Measurements from ENCODE around the gene DOCK4.
"Not testable (repeated sequence)": the region's sequence is repeated elsewhere in the genome, so short reads cannot be mapped to it uniquely, and the experiment has no call there.

The DOCK4 gene

DNA sequence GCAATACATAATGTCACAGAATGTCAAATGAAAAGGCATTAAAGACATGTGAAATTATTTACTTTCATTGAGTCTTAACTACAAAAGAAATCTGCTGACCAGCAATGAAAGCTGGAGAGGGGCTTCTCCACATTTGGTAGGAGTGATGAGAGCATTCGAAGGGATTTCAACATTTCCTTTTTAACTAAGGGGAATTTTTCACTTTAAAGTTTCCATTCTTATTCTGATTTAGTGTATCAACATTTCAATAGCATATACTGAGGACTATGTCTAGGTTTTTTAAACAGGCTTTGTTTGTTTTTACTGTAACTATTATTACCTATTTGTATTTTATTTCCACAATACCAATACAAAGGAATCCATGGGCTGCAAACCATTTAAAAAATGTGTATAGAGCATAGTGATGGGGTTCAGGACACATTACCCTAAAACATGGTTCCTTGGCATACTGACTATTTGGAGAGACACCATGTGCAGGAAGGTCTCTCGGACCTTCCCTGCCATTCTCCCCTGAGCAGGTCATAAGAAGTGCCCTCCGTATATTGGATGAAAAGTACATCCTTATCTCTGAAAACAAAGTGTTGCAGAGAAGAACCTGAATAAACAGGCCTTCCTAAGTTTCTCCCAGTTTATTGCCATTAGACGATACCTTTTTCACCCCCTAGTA is 278.7 kb downstream of the DOCK4 start:
- no peak overlapping the region for H3K4me3 ChIP-seq (ENCODE audit: low read depth in 1 of 2, low read length in 2 of 2)
- no peaks in the 10 kb centered on the region for H3K27me3 ChIP-seq (ENCODE audit: low read depth, low read length)
- H3K36me3 ChIP-seq (ENCODE audit: control insufficient read depth in 1 of 2, insufficient read depth in 2 of 2, low read length in 2 of 2) = no peaks in the 10 kb centered on the region
- H3K27ac ChIP-seq (ENCODE audit: low read length) = no peak overlapping the region
- H3K9me3 ChIP-seq (ENCODE audit: control insufficient read depth in 1 of 2, low read length in 2 of 2) = no peaks in the 10 kb centered on the region
- H3K4me1 ChIP-seq (ENCODE audit: control insufficient read depth in 1 of 2, insufficient read depth in 2 of 2, low read length in 2 of 2) = no peaks in the 10 kb centered on the region

GRCh38 chr7:111920329-111920728 is 285.9 kb downstream of the DOCK4 start:
- no peaks in the 10 kb centered on the region for H3K4me1 ChIP-seq (ENCODE audit: control insufficient read depth in 1 of 2, insufficient read depth in 2 of 2, low read length in 2 of 2)
- peaks cover 0 to 3% of the 10 kb centered on the region in 2 donors for H3K36me3 ChIP-seq (ENCODE audit: control insufficient read depth in 1 of 2, insufficient read depth in 2 of 2, low read length in 2 of 2)
- no peaks in the 10 kb centered on the region for H3K9me3 ChIP-seq (ENCODE audit: control insufficient read depth in 1 of 2, low read length in 2 of 2)
- no peak overlapping the region for H3K27ac ChIP-seq (ENCODE audit: low read length)
- H3K4me3 ChIP-seq (ENCODE audit: low read depth in 1 of 2, low read length in 2 of 2) = no peak overlapping the region
- no peaks in the 10 kb centered on the region for H3K27me3 ChIP-seq (ENCODE audit: low read depth, low read length)

- Histone ChIP-seq H3K27ac (ENCODE audit: low read length) (no peak overlapping the region), H3K4me1 (ENCODE audit: control insufficient read depth in 1 of 2, insufficient read depth in 2 of 2, low read length in 2 of 2) (no peaks in the 10 kb centered on the region), H3K36me3 (ENCODE audit: control insufficient read depth in 1 of 2, insufficient read depth in 2 of 2, low read length in 2 of 2) (peaks cover 0 to 6% of the 10 kb centered on the region in 2 donors), H3K27me3 (ENCODE audit: low read depth, low read length) (no peaks in the 10 kb centered on the region), H3K9me3 (ENCODE audit: control insufficient read depth in 1 of 2, low read length in 2 of 2) (no peaks in the 10 kb centered on the region), H3K4me3 (ENCODE audit: low read depth in 1 of 2, low read length in 2 of 2) (no peak overlapping the region)
Observed at GRCh38 chr7:111919631-111920179, 286.5 kb downstream of the DOCK4 start.

DNA sequence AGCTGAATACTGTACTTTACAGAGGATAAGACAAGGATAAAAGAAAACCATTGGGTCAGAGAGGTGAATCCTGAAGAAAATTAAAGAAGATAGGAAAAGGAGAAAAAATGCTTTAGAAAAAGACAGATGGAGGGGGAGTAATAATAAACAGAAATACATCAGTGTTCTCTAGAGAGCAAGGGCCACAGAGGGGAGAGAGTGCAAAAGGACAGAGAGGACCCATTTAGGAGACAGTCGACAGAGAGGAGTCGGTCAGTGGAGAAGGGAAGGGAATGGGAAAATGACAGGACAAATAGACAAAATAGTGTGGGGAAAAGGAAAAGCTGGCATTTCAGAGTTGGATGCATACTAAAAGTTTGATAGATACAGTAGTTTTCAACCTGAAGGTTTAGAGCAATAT is 287.0 kb downstream of the DOCK4 start:
- no peak overlapping the region for H3K4me3 ChIP-seq (ENCODE audit: low read depth in 1 of 2, low read length in 2 of 2)
- no peaks in the 10 kb centered on the region for H3K27me3 ChIP-seq (ENCODE audit: low read depth, low read length)
- peaks cover 0 to 6% of the 10 kb centered on the region in 2 donors for H3K36me3 ChIP-seq (ENCODE audit: control insufficient read depth in 1 of 2, insufficient read depth in 2 of 2, low read length in 2 of 2)
- H3K4me1 ChIP-seq (ENCODE audit: control insufficient read depth in 1 of 2, insufficient read depth in 2 of 2, low read length in 2 of 2) = no peaks in the 10 kb centered on the region
- H3K27ac ChIP-seq (ENCODE audit: low read length) = no peak overlapping the region
- no peaks in the 10 kb centered on the region for H3K9me3 ChIP-seq (ENCODE audit: control insufficient read depth in 1 of 2, low read length in 2 of 2)

GRCh38 chr7:111918461-111918860 is 287.7 kb downstream of the DOCK4 start:
- H3K27me3 ChIP-seq (ENCODE audit: low read depth, low read length) = no peaks in the 10 kb centered on the region
- no peak overlapping the region for H3K27ac ChIP-seq (ENCODE audit: low read length)
- H3K4me1 ChIP-seq (ENCODE audit: control insufficient read depth in 1 of 2, insufficient read depth in 2 of 2, low read length in 2 of 2) = no peaks in the 10 kb centered on the region
- peaks cover 4 to 10% of the 10 kb centered on the region in 2 donors for H3K36me3 ChIP-seq (ENCODE audit: control insufficient read depth in 1 of 2, insufficient read depth in 2 of 2, low read length in 2 of 2)
- H3K4me3 ChIP-seq (ENCODE audit: low read depth in 1 of 2, low read length in 2 of 2) = no peak overlapping the region
- H3K9me3 ChIP-seq (ENCODE audit: control insufficient read depth in 1 of 2, low read length in 2 of 2) = no peaks in the 10 kb centered on the region

DNA sequence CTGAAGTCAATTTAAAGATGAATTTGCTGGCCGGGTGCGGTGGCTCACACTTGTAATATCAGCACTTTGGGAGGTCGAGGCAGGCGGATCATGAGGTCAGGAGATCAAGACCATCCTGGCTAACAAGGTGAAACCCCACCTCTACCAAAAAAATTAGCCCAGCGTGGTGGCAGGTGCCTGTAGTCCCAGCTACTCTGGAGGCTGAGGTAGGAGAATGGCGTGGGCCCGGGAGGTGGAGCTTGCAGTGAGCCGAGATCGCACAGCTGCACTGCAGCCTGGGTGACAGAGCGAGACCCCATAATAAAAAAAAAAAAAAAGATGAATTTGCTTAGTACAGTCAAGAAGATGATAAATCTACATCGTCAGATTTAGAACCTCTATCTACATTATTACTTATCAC is 288.8 kb downstream of the DOCK4 start:
- H3K4me1 ChIP-seq (ENCODE audit: control insufficient read depth in 1 of 2, insufficient read depth in 2 of 2, low read length in 2 of 2); H3K27me3 ChIP-seq (ENCODE audit: low read depth, low read length); H3K4me3 ChIP-seq (ENCODE audit: low read depth in 1 of 2, low read length in 2 of 2); H3K9me3 ChIP-seq (ENCODE audit: control insufficient read depth in 1 of 2, low read length in 2 of 2); H3K27ac ChIP-seq (ENCODE audit: low read length): not testable (repeated sequence)
- peaks cover 4 to 10% of the 10 kb centered on the region in 2 donors for H3K36me3 ChIP-seq (ENCODE audit: control insufficient read depth in 1 of 2, insufficient read depth in 2 of 2, low read length in 2 of 2)

- Histone ChIP-seq H3K27me3 (ENCODE audit: low read depth, low read length) (no peaks in the 10 kb centered on the region), H3K27ac (ENCODE audit: low read length) (no peak overlapping the region), H3K36me3 (ENCODE audit: control insufficient read depth in 1 of 2, insufficient read depth in 2 of 2, low read length in 2 of 2) (peaks cover 4 to 10% of the 10 kb centered on the region in 2 donors), H3K9me3 (ENCODE audit: control insufficient read depth in 1 of 2, low read length in 2 of 2) (no peaks in the 10 kb centered on the region), H3K4me1 (ENCODE audit: control insufficient read depth in 1 of 2, insufficient read depth in 2 of 2, low read length in 2 of 2) (no peaks in the 10 kb centered on the region), H3K4me3 (ENCODE audit: low read depth in 1 of 2, low read length in 2 of 2) (no peak overlapping the region)
Observed at GRCh38 chr7:111914291-111914690, 291.9 kb downstream of the DOCK4 start.

GRCh38 chr7:111911166-111911961 is 294.8 kb downstream of the DOCK4 start:
- Histone ChIP-seq H3K36me3 (ENCODE audit: control insufficient read depth in 1 of 2, insufficient read depth in 2 of 2, low read length in 2 of 2) (peaks cover 4 to 10% of the 10 kb centered on the region in 2 donors), H3K27ac (ENCODE audit: low read length) (no peak overlapping the region), H3K4me3 (ENCODE audit: low read depth in 1 of 2, low read length in 2 of 2) (no peak overlapping the region), H3K9me3 (ENCODE audit: control insufficient read depth in 1 of 2, low read length in 2 of 2) (no peaks in the 10 kb centered on the region), H3K4me1 (ENCODE audit: control insufficient read depth in 1 of 2, insufficient read depth in 2 of 2, low read length in 2 of 2) (no peaks in the 10 kb centered on the region), H3K27me3 (ENCODE audit: low read depth, low read length) (no peaks in the 10 kb centered on the region)

DNA sequence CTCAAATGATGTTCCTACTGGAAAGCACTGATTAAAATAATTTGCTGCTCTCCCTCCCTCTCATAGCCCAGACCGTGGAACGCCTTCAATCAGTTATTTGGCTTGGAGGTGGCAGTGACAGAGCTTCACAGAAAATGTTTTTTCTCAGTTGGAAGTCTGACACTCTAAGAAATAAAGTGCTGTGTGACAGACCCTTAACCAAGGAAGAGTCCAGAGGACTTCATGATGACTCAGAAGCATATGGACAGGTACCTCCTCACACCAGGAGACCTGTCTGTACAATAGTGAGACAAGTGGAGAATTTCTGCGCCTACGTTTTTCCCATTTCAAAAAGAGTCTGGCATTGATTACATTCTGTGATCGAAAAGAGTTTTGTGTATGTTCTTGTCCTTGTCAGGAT is 295.5 kb downstream of the DOCK4 start:
- peaks cover 4 to 10% of the 10 kb centered on the region in 2 donors for H3K36me3 ChIP-seq (ENCODE audit: control insufficient read depth in 1 of 2, insufficient read depth in 2 of 2, low read length in 2 of 2)
- no peak overlapping the region for H3K27ac ChIP-seq (ENCODE audit: low read length)
- H3K4me1 ChIP-seq (ENCODE audit: control insufficient read depth in 1 of 2, insufficient read depth in 2 of 2, low read length in 2 of 2) = no peaks in the 10 kb centered on the region
- H3K4me3 ChIP-seq (ENCODE audit: low read depth in 1 of 2, low read length in 2 of 2) = no peak overlapping the region
- H3K27me3 ChIP-seq (ENCODE audit: low read depth, low read length) = no peaks in the 10 kb centered on the region
- no peaks in the 10 kb centered on the region for H3K9me3 ChIP-seq (ENCODE audit: control insufficient read depth in 1 of 2, low read length in 2 of 2)

- H3K27me3 ChIP-seq (ENCODE audit: low read depth, low read length); H3K4me1 ChIP-seq (ENCODE audit: control insufficient read depth in 1 of 2, insufficient read depth in 2 of 2, low read length in 2 of 2); H3K36me3 ChIP-seq (ENCODE audit: control insufficient read depth in 1 of 2, insufficient read depth in 2 of 2, low read length in 2 of 2): not testable (repeated sequence)
Observed at GRCh38 chr7:111908673-111909072, 297.5 kb downstream of the DOCK4 start.

GRCh38 chr7:111903797-111904196 is 302.4 kb downstream of the DOCK4 start:
- Histone ChIP-seq H3K36me3 (ENCODE audit: control insufficient read depth in 1 of 2, insufficient read depth in 2 of 2, low read length in 2 of 2) (peaks cover 0 to 5% of the 10 kb centered on the region in 2 donors), H3K4me1 (ENCODE audit: control insufficient read depth in 1 of 2, insufficient read depth in 2 of 2, low read length in 2 of 2) (no peaks in the 10 kb centered on the region), H3K27me3 (ENCODE audit: low read depth, low read length) (no peaks in the 10 kb centered on the region), H3K4me3 (ENCODE audit: low read depth in 1 of 2, low read length in 2 of 2) (no peak overlapping the region), H3K9me3 (ENCODE audit: control insufficient read depth in 1 of 2, low read length in 2 of 2) (no peaks in the 10 kb centered on the region), H3K27ac (ENCODE audit: low read length) (no peak overlapping the region)

More at GRCh38 chr7:111908673-111909072, 297.5 kb downstream of the DOCK4 start:
- not testable (repeated sequence) for H3K4me3 ChIP-seq (ENCODE audit: low read depth in 1 of 2, low read length in 2 of 2); H3K27ac ChIP-seq (ENCODE audit: low read length); H3K9me3 ChIP-seq (ENCODE audit: control insufficient read depth in 1 of 2, low read length in 2 of 2)

Measured in muscle layer of duodenum (tissue), 2 donors.